ENCODE measurements around the gene GTPBP2. TPM values are rescaled to one million over a fixed set of nuclear protein-coding genes. Genes with fewer than 3 reads are reported as not detected.

The GTPBP2 gene
- total and polyA plus RNA-seq, 2 of the 13 experiments (the other 11 are each of a cell fraction or from before 2014, with no cell fraction given) = 26.9 to 88.2 TPM

DNA sequence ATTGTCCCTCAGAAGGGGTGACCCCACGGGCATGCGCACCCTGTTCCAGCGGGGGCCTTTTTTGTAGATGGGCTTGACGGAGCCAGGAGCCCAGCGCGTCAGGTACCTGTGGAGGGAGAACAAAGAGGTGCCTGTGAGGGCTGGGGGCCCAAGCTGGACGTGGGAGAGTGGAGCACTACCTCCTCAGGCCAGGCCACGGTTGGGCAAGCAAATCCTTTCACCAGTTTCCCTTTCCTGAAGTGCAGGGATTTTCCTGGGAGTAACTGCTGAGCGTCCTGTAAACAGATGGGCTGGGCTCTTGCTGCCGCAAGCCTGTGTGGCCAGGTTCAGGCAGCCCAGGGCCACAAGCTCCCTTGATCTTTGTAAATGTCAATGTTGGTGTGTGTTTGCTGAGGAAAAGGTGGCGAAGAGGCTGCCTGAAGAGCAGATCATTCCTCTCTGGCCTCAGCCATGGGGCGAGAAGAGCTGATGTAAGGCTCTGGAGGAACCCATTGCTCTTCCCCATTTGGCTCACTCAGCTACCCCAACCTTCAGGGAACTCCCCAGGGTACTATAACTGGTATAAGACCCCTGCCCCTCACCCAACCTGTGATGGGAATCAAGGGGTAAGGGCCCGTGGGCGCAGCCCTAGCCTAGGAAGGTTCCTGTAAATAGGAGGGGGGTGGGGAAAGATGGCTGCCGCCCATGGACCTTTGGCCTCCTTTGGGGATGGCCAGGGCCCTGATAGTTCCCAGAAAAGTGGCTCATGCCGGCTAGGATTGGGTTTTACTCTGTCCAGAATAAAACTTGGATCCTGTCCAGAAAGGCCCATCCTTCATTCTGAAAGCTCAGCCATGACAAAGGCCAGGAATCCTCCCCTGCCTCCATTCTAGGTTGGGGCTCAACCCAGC is 43.0 kb upstream of the GTPBP2 start (continued):
- TF ChIP-seq GATA4 (IDR thresholded peaks at IDR 0.05; ENCODE audit: borderline replicate concordance, low read depth) = peak; percentile 57; the same call in 1 of the 2 replicates
- no peak for TF ChIP-seq ZNF841 (CRISPR knock-in tag; IDR thresholded peaks at IDR 0.05; ENCODE audit: borderline replicate concordance)
- no peak for TF ChIP-seq ZNF251 (CRISPR knock-in tag; IDR thresholded peaks at IDR 0.05)
- 0 out of 2 replicates have a peak, but pooled peaks have one; percentile 29 for TF ChIP-seq ZBTB3 (CRISPR knock-in tag; IDR thresholded peaks at IDR 0.05; ENCODE audit: borderline replicate concordance, low read depth)
- peak; percentile 74; the same call in 1 of the 2 replicates for TF ChIP-seq ZNF776 (CRISPR knock-in tag; IDR thresholded peaks at IDR 0.05)
- TF ChIP-seq CHD4 (IDR thresholded peaks at IDR 0.05; ENCODE audit: borderline replicate concordance, low read length) = peak; percentile 54; the same call in 1 of the 2 replicates
- TF ChIP-seq TARDBP (CRISPR knock-in tag; IDR thresholded peaks at IDR 0.05) = peak; percentile 86; the same call in 1 of the 2 replicates
- TF ChIP-seq ZNF207 (IDR thresholded peaks at IDR 0.05; ENCODE audit: borderline replicate concordance) = no peak
- TF ChIP-seq NR1H2 (CRISPR knock-in tag; IDR thresholded peaks at IDR 0.05; ENCODE audit: borderline replicate concordance, low read depth) = no peak
- TF ChIP-seq, protein P1, sequence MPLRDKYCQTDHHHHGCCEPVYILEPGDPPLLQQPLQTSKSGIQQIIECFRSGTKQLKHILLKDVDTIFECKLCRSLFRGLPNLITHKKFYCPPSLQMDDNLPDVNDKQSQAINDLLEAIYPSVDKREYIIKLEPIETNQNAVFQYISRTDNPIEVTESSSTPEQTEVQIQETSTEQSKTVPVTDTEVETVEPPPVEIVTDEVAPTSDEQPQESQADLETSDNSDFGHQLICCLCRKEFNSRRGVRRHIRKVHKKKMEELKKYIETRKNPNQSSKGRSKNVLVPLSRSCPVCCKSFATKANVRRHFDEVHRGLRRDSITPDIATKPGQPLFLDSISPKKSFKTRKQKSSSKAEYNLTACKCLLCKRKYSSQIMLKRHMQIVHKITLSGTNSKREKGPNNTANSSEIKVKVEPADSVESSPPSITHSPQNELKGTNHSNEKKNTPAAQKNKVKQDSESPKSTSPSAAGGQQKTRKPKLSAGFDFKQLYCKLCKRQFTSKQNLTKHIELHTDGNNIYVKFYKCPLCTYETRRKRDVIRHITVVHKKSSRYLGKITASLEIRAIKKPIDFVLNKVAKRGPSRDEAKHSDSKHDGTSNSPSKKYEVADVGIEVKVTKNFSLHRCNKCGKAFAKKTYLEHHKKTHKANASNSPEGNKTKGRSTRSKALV (CRISPR knock-in tag; IDR thresholded peaks at IDR 0.05) = no peak
- 0 out of 2 replicates have a peak, but pooled peaks have one; percentile 71 for TF ChIP-seq RCOR2 (CRISPR knock-in tag; IDR thresholded peaks at IDR 0.05)
- TF ChIP-seq, protein P2, sequence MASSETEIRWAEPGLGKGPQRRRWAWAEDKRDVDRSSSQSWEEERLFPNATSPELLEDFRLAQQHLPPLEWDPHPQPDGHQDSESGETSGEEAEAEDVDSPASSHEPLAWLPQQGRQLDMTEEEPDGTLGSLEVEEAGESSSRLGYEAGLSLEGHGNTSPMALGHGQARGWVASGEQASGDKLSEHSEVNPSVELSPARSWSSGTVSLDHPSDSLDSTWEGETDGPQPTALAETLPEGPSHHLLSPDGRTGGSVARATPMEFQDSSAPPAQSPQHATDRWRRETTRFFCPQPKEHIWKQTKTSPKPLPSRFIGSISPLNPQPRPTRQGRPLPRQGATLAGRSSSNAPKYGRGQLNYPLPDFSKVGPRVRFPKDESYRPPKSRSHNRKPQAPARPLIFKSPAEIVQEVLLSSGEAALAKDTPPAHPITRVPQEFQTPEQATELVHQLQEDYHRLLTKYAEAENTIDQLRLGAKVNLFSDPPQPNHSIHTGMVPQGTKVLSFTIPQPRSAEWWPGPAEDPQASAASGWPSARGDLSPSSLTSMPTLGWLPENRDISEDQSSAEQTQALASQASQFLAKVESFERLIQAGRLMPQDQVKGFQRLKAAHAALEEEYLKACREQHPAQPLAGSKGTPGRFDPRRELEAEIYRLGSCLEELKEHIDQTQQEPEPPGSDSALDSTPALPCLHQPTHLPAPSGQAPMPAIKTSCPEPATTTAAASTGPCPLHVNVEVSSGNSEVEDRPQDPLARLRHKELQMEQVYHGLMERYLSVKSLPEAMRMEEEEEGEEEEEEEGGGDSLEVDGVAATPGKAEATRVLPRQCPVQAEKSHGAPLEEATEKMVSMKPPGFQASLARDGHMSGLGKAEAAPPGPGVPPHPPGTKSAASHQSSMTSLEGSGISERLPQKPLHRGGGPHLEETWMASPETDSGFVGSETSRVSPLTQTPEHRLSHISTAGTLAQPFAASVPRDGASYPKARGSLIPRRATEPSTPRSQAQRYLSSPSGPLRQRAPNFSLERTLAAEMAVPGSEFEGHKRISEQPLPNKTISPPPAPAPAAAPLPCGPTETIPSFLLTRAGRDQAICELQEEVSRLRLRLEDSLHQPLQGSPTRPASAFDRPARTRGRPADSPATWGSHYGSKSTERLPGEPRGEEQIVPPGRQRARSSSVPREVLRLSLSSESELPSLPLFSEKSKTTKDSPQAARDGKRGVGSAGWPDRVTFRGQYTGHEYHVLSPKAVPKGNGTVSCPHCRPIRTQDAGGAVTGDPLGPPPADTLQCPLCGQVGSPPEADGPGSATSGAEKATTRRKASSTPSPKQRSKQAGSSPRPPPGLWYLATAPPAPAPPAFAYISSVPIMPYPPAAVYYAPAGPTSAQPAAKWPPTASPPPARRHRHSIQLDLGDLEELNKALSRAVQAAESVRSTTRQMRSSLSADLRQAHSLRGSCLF (CRISPR knock-in tag; IDR thresholded peaks at IDR 0.05; ENCODE audit: borderline replicate concordance) = no peak
- no peak for TF ChIP-seq PAF1 (CRISPR knock-in tag; IDR thresholded peaks at IDR 0.05)
- TF ChIP-seq ZNF775 (CRISPR knock-in tag; IDR thresholded peaks at IDR 0.05; ENCODE audit: borderline replicate concordance) = no peak
- TF ChIP-seq ZNF335 (CRISPR knock-in tag; IDR thresholded peaks at IDR 0.05) = peak; percentile 94
- no peak for TF ChIP-seq ONECUT2 (CRISPR knock-in tag; IDR thresholded peaks at IDR 0.05)
- TF ChIP-seq ATAD3A (CRISPR knock-in tag; IDR thresholded peaks at IDR 0.05) = no peak
- TF ChIP-seq, protein P3, sequence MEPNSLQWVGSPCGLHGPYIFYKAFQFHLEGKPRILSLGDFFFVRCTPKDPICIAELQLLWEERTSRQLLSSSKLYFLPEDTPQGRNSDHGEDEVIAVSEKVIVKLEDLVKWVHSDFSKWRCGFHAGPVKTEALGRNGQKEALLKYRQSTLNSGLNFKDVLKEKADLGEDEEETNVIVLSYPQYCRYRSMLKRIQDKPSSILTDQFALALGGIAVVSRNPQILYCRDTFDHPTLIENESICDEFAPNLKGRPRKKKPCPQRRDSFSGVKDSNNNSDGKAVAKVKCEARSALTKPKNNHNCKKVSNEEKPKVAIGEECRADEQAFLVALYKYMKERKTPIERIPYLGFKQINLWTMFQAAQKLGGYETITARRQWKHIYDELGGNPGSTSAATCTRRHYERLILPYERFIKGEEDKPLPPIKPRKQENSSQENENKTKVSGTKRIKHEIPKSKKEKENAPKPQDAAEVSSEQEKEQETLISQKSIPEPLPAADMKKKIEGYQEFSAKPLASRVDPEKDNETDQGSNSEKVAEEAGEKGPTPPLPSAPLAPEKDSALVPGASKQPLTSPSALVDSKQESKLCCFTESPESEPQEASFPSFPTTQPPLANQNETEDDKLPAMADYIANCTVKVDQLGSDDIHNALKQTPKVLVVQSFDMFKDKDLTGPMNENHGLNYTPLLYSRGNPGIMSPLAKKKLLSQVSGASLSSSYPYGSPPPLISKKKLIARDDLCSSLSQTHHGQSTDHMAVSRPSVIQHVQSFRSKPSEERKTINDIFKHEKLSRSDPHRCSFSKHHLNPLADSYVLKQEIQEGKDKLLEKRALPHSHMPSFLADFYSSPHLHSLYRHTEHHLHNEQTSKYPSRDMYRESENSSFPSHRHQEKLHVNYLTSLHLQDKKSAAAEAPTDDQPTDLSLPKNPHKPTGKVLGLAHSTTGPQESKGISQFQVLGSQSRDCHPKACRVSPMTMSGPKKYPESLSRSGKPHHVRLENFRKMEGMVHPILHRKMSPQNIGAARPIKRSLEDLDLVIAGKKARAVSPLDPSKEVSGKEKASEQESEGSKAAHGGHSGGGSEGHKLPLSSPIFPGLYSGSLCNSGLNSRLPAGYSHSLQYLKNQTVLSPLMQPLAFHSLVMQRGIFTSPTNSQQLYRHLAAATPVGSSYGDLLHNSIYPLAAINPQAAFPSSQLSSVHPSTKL (CRISPR knock-in tag; IDR thresholded peaks at IDR 0.05) = peak; percentile 95
